ENCODE measurements around the gene MYO15A. TPM values are rescaled to one million over a fixed set of nuclear protein-coding genes. Genes with fewer than 3 reads are reported as not detected.

The MYO15A gene
- total RNA-seq, 2 donors from 2014 or later: 1.7 to 2.4 TPM

DNA sequence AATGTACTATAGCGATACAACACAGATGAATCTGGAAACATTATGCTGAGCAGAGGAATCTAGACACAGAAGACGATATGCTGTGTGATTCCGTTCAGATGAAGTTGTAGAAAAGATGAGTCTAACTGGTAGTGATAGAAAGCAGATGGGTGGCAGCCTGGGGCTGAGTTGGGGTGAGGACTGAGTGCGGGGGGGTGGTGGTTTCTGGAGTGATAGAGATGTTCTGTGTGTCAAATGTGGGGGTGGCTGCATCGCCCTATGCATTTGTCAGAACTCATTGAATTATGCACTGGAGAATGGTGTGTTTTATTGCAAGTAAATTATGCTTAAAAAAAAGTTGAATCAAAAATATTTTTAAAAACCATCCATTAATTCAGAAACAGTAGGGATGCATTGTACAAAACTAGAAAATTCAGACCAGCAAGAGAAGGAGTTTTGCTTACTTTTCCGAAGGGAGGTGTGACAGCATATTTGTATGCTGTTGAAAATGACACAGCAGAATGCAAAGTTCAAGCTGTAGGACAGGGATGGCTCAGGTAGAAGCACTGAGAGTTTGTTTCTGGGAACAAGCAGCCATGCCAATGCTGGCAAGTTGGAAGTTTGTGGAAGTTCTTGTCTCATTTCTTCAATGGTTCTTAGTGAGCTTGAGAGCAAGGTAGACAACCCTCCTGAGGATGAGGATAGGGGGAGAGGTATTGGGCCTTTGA lies 33.8 kb upstream of the MYO15A start:
- H3K9me3 Mint-ChIP-seq: no peaks in the 10 kb centered on the region
- Histone ChIP-seq H3K9ac (ENCODE audit: extremely low read depth, low read length, poor library complexity, severe bottlenecking) (no peak overlapping the region), H3K27me3 (ENCODE audit: control insufficient read depth, insufficient read depth, low read length, poor library complexity, severe bottlenecking) (peaks cover 7% of the 10 kb centered on the region), H3K4me3 (ENCODE audit: low read length) (no peak overlapping the region), H3K9me3 (ENCODE audit: control insufficient read depth, low read length) (no peaks in the 10 kb centered on the region), H3K36me3 (ENCODE audit: control insufficient read depth, insufficient read depth, low read length) (no peaks in the 10 kb centered on the region), H3K4me1 (ENCODE audit: control insufficient read depth, insufficient read depth, low read length) (no peaks in the 10 kb centered on the region), H3K27ac (ENCODE audit: low read depth, low read length) (no peak overlapping the region)
- no peak overlapping the region for H3K27ac Mint-ChIP-seq
- no peak overlapping the region for H3K4me3 Mint-ChIP-seq
- H3K4me1 Mint-ChIP-seq: peaks cover 6% of the 10 kb centered on the region
- TF ChIP-seq, protein P1, sequence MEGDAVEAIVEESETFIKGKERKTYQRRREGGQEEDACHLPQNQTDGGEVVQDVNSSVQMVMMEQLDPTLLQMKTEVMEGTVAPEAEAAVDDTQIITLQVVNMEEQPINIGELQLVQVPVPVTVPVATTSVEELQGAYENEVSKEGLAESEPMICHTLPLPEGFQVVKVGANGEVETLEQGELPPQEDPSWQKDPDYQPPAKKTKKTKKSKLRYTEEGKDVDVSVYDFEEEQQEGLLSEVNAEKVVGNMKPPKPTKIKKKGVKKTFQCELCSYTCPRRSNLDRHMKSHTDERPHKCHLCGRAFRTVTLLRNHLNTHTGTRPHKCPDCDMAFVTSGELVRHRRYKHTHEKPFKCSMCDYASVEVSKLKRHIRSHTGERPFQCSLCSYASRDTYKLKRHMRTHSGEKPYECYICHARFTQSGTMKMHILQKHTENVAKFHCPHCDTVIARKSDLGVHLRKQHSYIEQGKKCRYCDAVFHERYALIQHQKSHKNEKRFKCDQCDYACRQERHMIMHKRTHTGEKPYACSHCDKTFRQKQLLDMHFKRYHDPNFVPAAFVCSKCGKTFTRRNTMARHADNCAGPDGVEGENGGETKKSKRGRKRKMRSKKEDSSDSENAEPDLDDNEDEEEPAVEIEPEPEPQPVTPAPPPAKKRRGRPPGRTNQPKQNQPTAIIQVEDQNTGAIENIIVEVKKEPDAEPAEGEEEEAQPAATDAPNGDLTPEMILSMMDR (conservative IDR thresholded peaks at IDR 0.05): no peak
- no peak for DNase-seq
- H3K36me3 Mint-ChIP-seq (ENCODE audit: low read depth): no peaks in the 10 kb centered on the region
- H3K27me3 Mint-ChIP-seq (ENCODE audit: insufficient read depth): peaks cover 6% of the 10 kb centered on the region
- WGBS, 2 experiments (ENCODE audit: insufficient coverage in 1 of 2, insufficient read length in 1 of 2): 92 to 97% methylated on average over 4 to 5 of the region's 6 CpGs

DNA sequence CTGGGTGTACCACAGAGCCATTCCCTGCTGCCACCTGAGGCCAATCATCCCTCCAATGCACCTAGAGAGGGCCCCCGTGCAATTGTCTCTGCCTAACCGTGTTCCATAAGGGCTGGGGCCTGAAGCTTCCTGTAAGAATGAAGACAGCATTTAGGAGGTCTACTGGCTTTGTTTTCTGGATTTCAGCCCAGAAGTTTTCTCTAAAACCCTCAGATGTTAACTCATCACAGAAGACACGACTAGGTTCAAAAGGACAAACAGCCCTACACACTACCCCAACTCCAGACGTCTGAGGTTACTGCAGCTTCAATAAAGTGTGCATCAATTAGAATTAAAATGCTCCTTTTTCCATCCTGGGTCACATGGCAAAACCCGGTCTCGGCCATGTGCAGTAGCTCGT lies 31.6 kb upstream of the MYO15A start:
- Mint-ChIP-seq H3K27me3 (ENCODE audit: insufficient read depth) (peaks cover 6% of the 10 kb centered on the region), H3K36me3 (ENCODE audit: low read depth) (no peaks in the 10 kb centered on the region), H3K9me3 (no peaks in the 10 kb centered on the region), H3K4me1 (no peaks in the 10 kb centered on the region), H3K27ac (no peak overlapping the region), H3K4me3 (no peak overlapping the region)
- no peak overlapping the region for H3K9ac ChIP-seq (ENCODE audit: extremely low read depth, low read length, poor library complexity, severe bottlenecking)
- H3K36me3 ChIP-seq (ENCODE audit: control insufficient read depth, insufficient read depth, low read length): no peaks in the 10 kb centered on the region
- TF ChIP-seq, protein P1 (conservative IDR thresholded peaks at IDR 0.05): no peak
- DNase-seq: no peak
- 91 to 94% methylated on average over 5 to 7 of the region's 7 CpGs for WGBS, 2 experiments (ENCODE audit: insufficient coverage in 1 of 2, insufficient read length in 1 of 2)
- no peak overlapping the region for H3K4me3 ChIP-seq (ENCODE audit: low read length)
- no peaks in the 10 kb centered on the region for H3K9me3 ChIP-seq (ENCODE audit: control insufficient read depth, low read length)
- no peaks in the 10 kb centered on the region for H3K4me1 ChIP-seq (ENCODE audit: control insufficient read depth, insufficient read depth, low read length)
- H3K27me3 ChIP-seq (ENCODE audit: control insufficient read depth, insufficient read depth, low read length, poor library complexity, severe bottlenecking): peaks cover 7% of the 10 kb centered on the region
- H3K27ac ChIP-seq (ENCODE audit: low read depth, low read length): no peak overlapping the region

DNA sequence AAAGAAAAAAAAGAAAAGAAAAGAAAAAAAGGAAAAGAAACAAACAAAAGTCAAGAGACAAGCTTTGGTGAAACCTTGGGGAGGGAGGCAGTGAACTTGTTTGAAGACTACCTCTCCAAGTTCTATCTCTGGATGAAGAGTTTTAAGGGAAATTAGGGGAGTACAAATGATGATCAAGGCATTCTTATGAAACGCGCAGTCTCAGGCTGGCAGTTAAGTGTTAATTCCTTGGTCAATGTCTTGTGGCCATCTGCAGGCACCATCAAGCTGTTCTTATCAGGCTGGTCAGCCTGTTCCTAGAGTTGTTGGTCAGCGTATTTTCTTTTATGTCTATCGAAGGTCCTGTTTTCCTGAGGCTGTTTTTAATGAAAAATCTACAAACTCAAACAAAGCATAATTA lies 29.0 kb upstream of the MYO15A start:
- Mint-ChIP-seq H3K27ac (no peak overlapping the region), H3K4me1 (no peaks in the 10 kb centered on the region), H3K36me3 (ENCODE audit: low read depth) (no peaks in the 10 kb centered on the region), H3K4me3 (no peak overlapping the region), H3K9me3 (no peaks in the 10 kb centered on the region), H3K27me3 (ENCODE audit: insufficient read depth) (peaks cover 6% of the 10 kb centered on the region)
- Histone ChIP-seq H3K36me3 (ENCODE audit: control insufficient read depth, insufficient read depth, low read length) (no peaks in the 10 kb centered on the region), H3K27ac (ENCODE audit: low read depth, low read length) (no peak overlapping the region), H3K4me1 (ENCODE audit: control insufficient read depth, insufficient read depth, low read length) (no peaks in the 10 kb centered on the region), H3K9me3 (ENCODE audit: control insufficient read depth, low read length) (no peaks in the 10 kb centered on the region), H3K9ac (ENCODE audit: extremely low read depth, low read length, poor library complexity, severe bottlenecking) (no peak overlapping the region), H3K4me3 (ENCODE audit: low read length) (no peak overlapping the region), H3K27me3 (ENCODE audit: control insufficient read depth, insufficient read depth, low read length, poor library complexity, severe bottlenecking) (peaks cover 7% of the 10 kb centered on the region)
- WGBS, 2 experiments (ENCODE audit: insufficient coverage in 1 of 2, insufficient read length in 1 of 2): 93 to 97% methylated on average over 2 to 4 of the region's 4 CpGs
- TF ChIP-seq, protein P1 (conservative IDR thresholded peaks at IDR 0.05): no peak
- DNase-seq: no peak

Data from endodermal cell (in vitro differentiated cells).